DMS 273 (cell line): ENCODE data around the gene BLACAT1.
"Not testable (repeated sequence)": the region's sequence is repeated elsewhere in the genome, so short reads cannot be mapped to it uniquely, and the experiment has no call there.

Experiments used
- DNase-seq: peaks from one replicate; lab custom pipeline; 2025; ENCODE audit not compliant: unreplicated experiment; lab: John Stamatoyannopoulos, UW

Gene BLACAT1

GRCh38 chr1:205484985-205485967 lies 29.4 kb upstream of the BLACAT1 start:
- DNase-seq, result peak; percentile 98

GRCh38 chr1:205483372-205483771 lies 27.5 kb upstream of the BLACAT1 start:
- no peak for DNase-seq

GRCh38 chr1:205482587-205482986 lies 26.7 kb upstream of the BLACAT1 start:
- DNase-seq, result not testable (repeated sequence)

DNA sequence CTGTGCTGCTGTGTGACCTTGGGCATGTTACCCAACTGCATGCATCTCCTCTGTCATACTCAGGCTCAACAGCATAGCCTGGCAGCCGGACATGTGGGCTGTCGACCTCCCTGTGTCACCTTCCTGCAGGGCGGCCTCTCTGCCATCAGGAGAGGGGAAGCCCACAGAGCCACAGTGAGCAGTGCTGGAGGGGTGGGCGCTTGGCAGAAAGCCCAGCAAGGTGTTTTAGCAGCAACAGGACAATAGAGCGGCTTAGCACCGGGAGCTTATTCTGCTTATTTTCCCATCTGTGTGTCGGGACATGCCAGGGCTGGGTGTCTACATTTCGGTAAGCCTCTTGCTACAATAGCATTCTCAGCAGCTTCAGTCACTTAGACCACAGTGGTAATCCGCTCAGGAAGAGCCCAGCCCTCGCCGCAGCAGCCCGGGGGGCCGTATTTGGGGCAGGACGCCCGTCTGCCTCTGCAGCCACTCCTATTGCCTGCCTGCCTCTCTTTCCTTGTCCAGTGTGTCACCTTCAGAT lies 25.8 kb upstream of the BLACAT1 start:
- DNase-seq, result no peak

GRCh38 chr1:205481218-205481617 lies 25.4 kb upstream of the BLACAT1 start:
- DNase-seq, result no peak

DNA sequence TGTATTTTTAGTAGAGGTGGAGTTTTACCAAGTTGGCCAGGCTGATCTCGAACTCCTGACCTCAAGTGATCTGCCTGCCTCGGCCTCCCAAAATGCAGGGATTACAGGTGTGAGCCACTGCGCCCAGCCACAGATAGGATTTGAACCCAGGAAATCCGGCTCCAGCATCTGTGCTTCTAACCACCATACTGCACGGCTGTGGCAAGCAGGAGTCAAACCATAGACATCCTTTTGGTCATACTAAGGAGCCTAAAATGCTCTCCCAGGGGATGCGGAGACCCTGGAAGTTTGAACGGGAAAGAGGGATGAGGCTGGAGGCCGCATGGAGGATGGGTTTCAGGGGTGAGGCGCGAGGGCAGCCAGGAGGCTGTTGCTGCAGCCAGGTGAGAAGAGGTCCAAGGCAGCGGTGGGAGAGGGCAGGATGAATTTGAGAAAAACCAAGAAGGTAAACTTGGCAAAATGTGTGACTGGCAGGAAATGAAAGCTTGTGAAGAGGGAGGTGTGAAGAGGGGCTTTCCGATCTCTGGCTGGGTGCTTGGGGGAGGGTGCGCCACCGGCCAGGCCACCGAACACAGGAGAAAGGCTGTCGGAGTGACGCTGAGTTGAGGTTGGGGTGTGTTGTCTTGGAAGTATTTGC lies 24.6 kb upstream of the BLACAT1 start:
- no peak for DNase-seq

- not testable (repeated sequence) for DNase-seq
Measured at GRCh38 chr1:205478985-205479384, 23.1 kb upstream of the BLACAT1 start.

DNA sequence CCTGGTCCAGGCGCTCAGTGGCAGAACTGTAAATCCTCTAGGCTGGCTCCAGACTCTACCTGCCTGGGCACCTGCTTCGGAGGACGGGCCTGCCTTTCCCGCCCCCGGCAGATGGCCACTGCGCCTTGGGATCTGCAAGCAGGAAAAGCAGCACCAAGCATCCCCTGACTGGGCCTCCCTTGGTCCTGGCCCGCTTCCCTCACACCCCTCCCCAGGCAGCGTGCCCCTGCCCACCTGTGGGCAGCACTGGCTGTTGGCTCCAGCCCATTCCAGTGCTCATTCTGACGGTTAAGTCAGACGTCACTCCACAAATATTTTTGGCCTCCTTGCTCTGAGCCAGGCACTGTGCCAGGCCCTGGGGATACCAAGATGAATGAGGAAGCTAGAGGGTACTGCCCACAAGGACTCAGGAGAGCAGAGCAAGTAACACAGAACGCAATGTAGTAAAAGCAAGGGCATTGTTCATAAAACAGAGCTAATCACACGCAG lies 22.0 kb upstream of the BLACAT1 start:
- peak; percentile 74 for DNase-seq

DNA sequence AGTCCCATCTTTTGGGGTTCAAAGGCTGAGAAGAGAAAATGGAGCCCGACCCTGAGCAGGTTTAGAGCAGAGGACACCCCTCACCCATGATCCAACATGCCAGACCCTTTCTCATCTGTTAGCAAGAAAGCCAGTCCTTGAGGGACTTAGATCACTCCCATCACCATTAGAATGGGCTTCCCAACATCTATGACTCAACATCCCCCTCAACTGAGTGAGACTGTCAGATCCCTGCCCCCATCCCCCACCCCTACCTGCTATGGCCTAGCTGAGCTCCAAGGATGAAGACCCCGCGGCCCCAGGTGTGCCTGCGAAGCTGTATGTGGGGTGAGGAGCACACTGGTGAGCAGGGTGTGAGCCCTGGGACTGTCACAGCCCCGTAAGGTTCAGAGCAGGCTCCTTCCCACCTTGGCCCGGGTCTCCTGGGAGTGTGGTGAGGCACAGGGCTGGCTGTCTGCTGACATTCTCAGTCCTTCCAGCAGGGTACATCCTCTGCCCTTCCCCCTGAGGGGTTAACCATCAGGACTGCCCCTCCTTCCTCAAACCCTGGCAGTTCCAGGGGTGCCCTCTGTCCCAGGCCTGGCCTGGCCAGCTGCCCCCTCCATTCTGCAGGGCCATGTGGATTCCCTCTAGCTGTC lies 21.4 kb upstream of the BLACAT1 start:
- no peak for DNase-seq

GRCh38 chr1:205476648-205477047 lies 20.8 kb upstream of the BLACAT1 start:
- DNase-seq, result no peak

DNA sequence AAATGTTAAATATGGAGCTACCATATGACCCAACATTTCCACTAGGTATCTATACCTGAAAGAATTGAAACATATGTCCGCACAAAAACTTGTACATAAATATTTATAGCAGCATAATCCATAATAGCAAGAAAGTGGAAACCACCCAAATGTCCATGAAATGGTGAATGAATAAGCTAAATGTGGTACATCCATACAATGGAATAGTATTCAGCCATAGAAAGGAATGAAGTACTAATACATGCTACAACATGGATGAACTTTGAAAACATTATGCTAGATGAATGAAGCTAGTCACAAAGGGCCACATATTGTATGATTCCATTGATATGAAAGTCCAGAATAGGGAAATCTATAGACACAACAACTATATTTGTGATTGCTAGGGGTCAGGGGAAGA lies 20.0 kb upstream of the BLACAT1 start:
- DNase-seq, result no peak

DNA sequence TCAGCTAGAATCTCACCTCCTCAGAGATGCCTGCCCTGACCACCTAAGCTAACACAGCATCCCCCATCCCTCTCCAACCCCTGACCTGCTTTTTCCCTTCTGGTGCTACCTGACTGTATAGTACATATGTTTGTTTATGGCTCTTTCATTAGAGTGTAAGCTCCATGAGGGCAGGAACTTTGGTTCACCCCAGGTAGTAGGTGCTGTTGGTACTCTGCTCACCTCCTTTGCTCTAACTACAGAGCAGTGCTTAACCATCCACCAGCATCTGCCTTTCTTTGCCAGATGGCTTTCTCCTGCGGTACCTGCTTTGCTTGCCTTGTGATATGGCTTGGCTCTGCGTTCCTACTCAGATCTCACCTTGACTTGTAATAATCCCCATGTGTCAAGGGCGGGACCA lies 18.7 kb upstream of the BLACAT1 start:
- DNase-seq, result no peak

GRCh38 chr1:205473966-205474365 lies 18.1 kb upstream of the BLACAT1 start:
- no peak for DNase-seq

GRCh38 chr1:205473475-205473874 lies 17.6 kb upstream of the BLACAT1 start:
- no peak for DNase-seq

GRCh38 chr1:205472737-205473441 lies 17.0 kb upstream of the BLACAT1 start:
- peak; percentile 35 for DNase-seq

DNA sequence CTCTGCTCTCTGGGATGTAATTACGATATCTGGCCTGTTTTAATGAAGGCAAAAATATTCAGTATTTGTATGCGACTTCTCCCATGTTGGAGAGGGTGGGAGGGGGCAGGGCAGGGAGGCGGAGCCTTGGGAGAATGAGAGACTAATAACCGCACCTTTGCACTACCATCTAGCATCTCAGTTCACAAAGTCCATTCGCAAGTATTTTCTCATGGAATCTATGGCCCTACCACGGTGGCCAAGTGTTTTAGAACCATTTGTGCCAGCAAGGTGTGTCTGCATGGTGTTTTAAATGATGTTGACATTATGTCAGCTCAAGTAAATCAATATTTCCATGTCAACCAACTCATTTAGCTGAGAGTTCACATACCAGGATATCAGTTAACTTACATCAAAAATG lies 14.3 kb upstream of the BLACAT1 start:
- DNase-seq, result no peak

GRCh38 chr1:205466595-205467220 lies 10.9 kb upstream of the BLACAT1 start:
- no peak for DNase-seq

- no peak for DNase-seq
Measured at GRCh38 chr1:205465392-205465791, 9.5 kb upstream of the BLACAT1 start.

DNA sequence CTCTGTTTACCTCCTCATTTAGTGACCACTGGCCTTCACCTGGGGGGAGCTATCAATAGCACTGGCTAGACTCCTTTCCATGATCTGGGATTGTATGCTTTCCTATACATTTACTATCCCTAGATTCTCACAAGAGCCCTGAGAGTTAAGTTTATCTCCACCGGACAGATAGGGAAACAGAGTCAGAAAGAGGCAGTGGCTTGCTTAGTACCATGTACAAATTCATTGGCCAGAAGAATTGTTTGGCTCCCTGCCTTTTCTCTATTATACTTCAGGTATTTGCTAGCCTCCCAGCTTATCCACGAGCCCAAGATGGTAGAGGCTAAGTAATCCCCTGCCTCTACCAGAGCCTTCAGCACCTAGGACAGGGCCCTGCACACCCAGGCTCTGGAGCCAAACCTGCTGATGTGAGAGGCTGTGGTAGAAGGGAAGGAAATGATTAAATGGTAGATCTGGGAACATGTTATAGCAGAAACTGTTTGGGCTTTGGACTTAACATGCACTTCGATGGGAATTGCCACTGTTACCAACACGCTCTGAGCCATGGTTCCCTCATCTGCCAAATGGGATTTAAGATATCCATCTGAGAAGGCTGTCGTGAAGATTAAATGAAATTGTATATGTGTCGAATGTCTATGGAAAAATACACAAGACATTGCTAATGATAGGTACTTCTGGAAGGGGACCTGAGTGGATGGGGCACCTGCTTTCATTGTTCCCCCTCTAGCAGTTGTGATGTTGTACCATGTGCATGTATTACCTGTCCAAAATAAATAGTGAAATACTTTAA lies 3.1 kb upstream of the BLACAT1 start:
- peak; percentile 55 for DNase-seq
